Liver (tissue), 9 donors: ENCODE results near the gene TGFBR3. TPM values are rescaled to one million over a fixed set of nuclear protein-coding genes. Genes with fewer than 3 reads are reported as not detected.

Experiments used
- DNase-seq: peaks from one replicate; pipeline ENCODE4 v3.0.0-alpha.2; 2017; ENCODE audit warnings: low spot score
- H3K27ac ChIP-seq, 2 donors: one replicate each; pipeline ENCODE4 v1.7.0; 2013; ENCODE audit warnings: inconsistent platforms in 2 of 2, low read length in 2 of 2, control low read depth in 1 of 2, low read depth in 1 of 2, mild to moderate bottlenecking in 1 of 2
- H3K27me3 ChIP-seq, 4 donors: one replicate each; pipeline versions ENCODE4 v1.6.1 to v1.7.0; 2013; ENCODE audit warnings: low read length in 3 of 4, inconsistent platforms in 1 of 4, mild to moderate bottlenecking in 1 of 4, moderate library complexity in 1 of 4; ENCODE audit not compliant: control insufficient read depth in 4 of 4, insufficient read depth in 4 of 4
- H3K36me3 ChIP-seq, 4 donors: one replicate each; pipeline versions ENCODE4 v1.6.1 to v1.7.0; 2013; ENCODE audit warnings: low read length in 3 of 4, mild to moderate bottlenecking in 3 of 4, low read depth in 1 of 4, moderate library complexity in 1 of 4; ENCODE audit not compliant: control insufficient read depth in 4 of 4, insufficient read depth in 3 of 4
- H3K4me1 ChIP-seq, 4 donors: one replicate each; pipeline versions ENCODE4 v1.6.1 to v1.7.0; 2013; ENCODE audit warnings: low read length in 3 of 4, mild to moderate bottlenecking in 3 of 4, moderate library complexity in 1 of 4; ENCODE audit not compliant: control insufficient read depth in 4 of 4, insufficient read depth in 4 of 4
- H3K4me3 ChIP-seq, 3 donors: one replicate each; pipeline versions ENCODE4 v1.6.1 to v1.7.0; 2013; ENCODE audit warnings: low read length in 3 of 3, control low read depth in 1 of 3, low read depth in 1 of 3, mild to moderate bottlenecking in 1 of 3
- H3K9ac ChIP-seq, 2 donors: one replicate each; pipeline ENCODE4 v1.7.0; 2013; ENCODE audit warnings: low read length in 2 of 2, mild to moderate bottlenecking in 2 of 2, moderate library complexity in 2 of 2, control low read depth in 1 of 2, low read depth in 1 of 2
- H3K9me3 ChIP-seq, 4 donors: one replicate each; pipeline versions ENCODE4 v1.6.1 to v1.7.0; 2013; ENCODE audit warnings: low read length in 3 of 4; ENCODE audit not compliant: control insufficient read depth in 4 of 4
- CTCF ChIP-seq: fragments of 150-350 bp; IDR thresholded peaks from 2 replicates; pipeline ENCODE4 v1.5.1; 2017; ENCODE audit warnings: improper control_type of control experiment, low read depth, low read length; ENCODE audit not compliant: missing input control
- EGR1 ChIP-seq, 2 donors: IDR thresholded peaks; 2 replicates each; pipeline ENCODE4 v1.6.1; 2016 to 2018; ENCODE audit warnings: antibody characterized with exemption in 2 of 2, low read depth in 2 of 2
- FOXA1 ChIP-seq: IDR thresholded peaks from 2 replicates; pipeline ENCODE4 v1.6.1; 2016; ENCODE audit warnings: antibody characterized with exemption
- FOXA2 ChIP-seq: IDR thresholded peaks from 2 replicates; pipeline ENCODE4 v1.6.1; 2016; ENCODE audit warnings: antibody characterized with exemption
- HNF4A ChIP-seq, 2 donors: conservative IDR thresholded peaks; 2 replicates each; pipeline ENCODE4 v1.6.1; 2016; ENCODE audit warnings: antibody characterized with exemption in 2 of 2, mild to moderate bottlenecking in 2 of 2
- HNF4G ChIP-seq: IDR thresholded peaks from 2 replicates; pipeline ENCODE4 v1.6.1; 2016; ENCODE audit warnings: antibody characterized with exemption
- MAX ChIP-seq: IDR thresholded peaks from 2 replicates; pipeline ENCODE4 v1.6.1; 2016; ENCODE audit warnings: antibody characterized with exemption
- NR2F2 ChIP-seq: IDR thresholded peaks from 2 replicates; pipeline ENCODE4 v1.6.1; 2016; ENCODE audit warnings: antibody characterized with exemption
- RAD21 ChIP-seq, 2 donors: IDR thresholded peaks; 2 replicates each; pipeline ENCODE4 v1.6.1; 2016; ENCODE audit warnings: antibody characterized with exemption in 2 of 2, mild to moderate bottlenecking in 2 of 2
- RXRA ChIP-seq, 2 donors: IDR thresholded peaks; 2 replicates each; pipeline ENCODE4 v1.6.1; 2017 to 2018; ENCODE audit warnings: antibody characterized with exemption in 2 of 2, mild to moderate bottlenecking in 1 of 2
- SP1 ChIP-seq: IDR thresholded peaks from 2 replicates; pipeline ENCODE4 v1.6.1; 2018; ENCODE audit warnings: antibody characterized with exemption, mild to moderate bottlenecking
- TAF1 ChIP-seq: conservative IDR thresholded peaks from 2 replicates; pipeline ENCODE4 v1.6.1; 2016; ENCODE audit warnings: antibody characterized with exemption, mild to moderate bottlenecking
- WGBS: extraction: QIAGEN DNeasy Blood & Tissue Kit; methylation state at CpG from one replicate; pipeline ENCODE4 v1.1.7; 2013; 5-methylcytosine and 5-hydroxymethylcytosine counted together
- polyA plus RNA-seq, 2 donors: library from polyadenylated mRNA; stranded (reverse) in 1 of 2; unstranded in 1 of 2; fragments of 200-250 nt in 1 of 2; fragments of >200 nt in 1 of 2; fragmentation: Nextera tagmentation in 1 of 2; extraction: Ambion mirVana in 1 of 2; gene quantifications; one replicate each; pipeline versions ENCODE4 v1.2.1 to v1.2.3, GENCODE V29; 2013 to 2015
- total RNA-seq, 2 donors: library from RNA; depleted of rRNA; stranded (reverse); fragments of >200 nt; gene quantifications; one replicate each; pipeline ENCODE4 v1.2.3, GENCODE V29; 2014
- TF ChIP-seq, protein P1 (sequence below): IDR thresholded peaks from 2 replicates; pipeline ENCODE4 v1.6.1; 2016; ENCODE audit warnings: antibody characterized with exemption, mild to moderate bottlenecking
- TF ChIP-seq, protein P2 (sequence below): IDR thresholded peaks from 2 replicates; pipeline ENCODE4 v1.6.1; 2016; ENCODE audit warnings: antibody characterized with exemption
- TF ChIP-seq, protein P3 (sequence below): IDR thresholded peaks from 2 replicates; pipeline ENCODE4 v1.6.1; 2016; ENCODE audit warnings: antibody characterized with exemption
- donor health status: healthy.
- donor health status: healthy.
- donor health status: healthy.
- donor health status: healthy.
- donor health status: healthy.

TGFBR3 gene
- total and polyA plus RNA-seq, 4 donors: 6.1 to 19.3 (median 9.9) TPM

DNA sequence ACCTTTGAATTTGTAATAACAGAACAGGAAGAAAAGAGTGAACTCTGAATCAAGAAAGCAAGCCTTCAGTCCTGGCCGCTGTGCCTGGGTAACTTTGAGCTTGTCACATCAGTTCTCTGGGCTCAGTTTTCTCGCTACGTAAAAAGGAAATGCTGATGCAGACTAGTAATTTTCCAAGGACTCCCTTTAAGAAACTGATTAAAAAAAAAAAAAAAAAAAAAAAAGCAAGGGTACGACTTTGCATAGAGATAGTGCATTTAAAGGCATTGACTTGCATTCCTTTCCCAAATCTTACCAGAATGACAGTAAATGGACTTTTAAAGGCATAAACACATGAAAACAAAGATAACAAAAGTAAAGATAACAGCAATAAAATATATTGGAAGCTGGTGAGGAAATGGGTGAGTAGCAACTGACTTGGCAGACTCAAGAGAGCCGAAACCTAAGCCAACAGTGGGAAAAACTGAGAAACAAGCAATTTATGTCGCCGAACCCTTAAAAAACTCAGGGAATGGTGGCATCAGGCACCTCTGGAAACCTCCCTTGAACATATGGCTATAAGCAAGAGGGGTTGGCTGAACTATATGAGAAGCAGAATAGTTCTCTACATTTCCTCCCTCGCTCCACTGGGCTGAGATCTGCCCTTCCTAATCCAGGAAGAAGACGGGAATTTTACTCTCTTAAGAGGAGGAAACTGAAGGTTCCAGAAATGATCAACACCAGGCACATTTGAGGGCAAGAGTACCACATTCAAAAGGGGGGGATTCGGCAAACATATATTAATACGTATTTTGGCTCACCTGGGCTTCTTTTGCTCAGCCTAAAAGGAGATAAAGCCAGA, 196.1 kb downstream of the TGFBR3 start:
- H3K4me1 ChIP-seq: peaks cover 0 to 4% (median 0%) of the 10 kb centered on the region in 4 donors
- no peak overlapping the region for H3K4me3 ChIP-seq

GRCh38 chr1:91687452-91687851, 198.5 kb downstream of the TGFBR3 start:
- 94% methylated on average over 1 of the region's 1 CpG for WGBS
- Histone ChIP-seq H3K9ac (no peak overlapping the region), H3K27me3 (no peaks in the 10 kb centered on the region), H3K27ac (no peak overlapping the region), H3K9me3 (no peaks in the 10 kb centered on the region), H3K4me1 (peaks cover 0 to 4% (median 2%) of the 10 kb centered on the region in 4 donors), H3K36me3 (peaks cover 0 to 8% (median 2%) of the 10 kb centered on the region in 4 donors), H3K4me3 (no peak overlapping the region)
- TF ChIP-seq FOXA1 (no peak), RXRA (IDR thresholded peaks at IDR 0.05) (no peak)
- DNase-seq: no peak

More for the DNA sequence above, 196.1 kb downstream of the TGFBR3 start:
- TF ChIP-seq MAX: peak; percentile 28
- TF ChIP-seq, protein P1, sequence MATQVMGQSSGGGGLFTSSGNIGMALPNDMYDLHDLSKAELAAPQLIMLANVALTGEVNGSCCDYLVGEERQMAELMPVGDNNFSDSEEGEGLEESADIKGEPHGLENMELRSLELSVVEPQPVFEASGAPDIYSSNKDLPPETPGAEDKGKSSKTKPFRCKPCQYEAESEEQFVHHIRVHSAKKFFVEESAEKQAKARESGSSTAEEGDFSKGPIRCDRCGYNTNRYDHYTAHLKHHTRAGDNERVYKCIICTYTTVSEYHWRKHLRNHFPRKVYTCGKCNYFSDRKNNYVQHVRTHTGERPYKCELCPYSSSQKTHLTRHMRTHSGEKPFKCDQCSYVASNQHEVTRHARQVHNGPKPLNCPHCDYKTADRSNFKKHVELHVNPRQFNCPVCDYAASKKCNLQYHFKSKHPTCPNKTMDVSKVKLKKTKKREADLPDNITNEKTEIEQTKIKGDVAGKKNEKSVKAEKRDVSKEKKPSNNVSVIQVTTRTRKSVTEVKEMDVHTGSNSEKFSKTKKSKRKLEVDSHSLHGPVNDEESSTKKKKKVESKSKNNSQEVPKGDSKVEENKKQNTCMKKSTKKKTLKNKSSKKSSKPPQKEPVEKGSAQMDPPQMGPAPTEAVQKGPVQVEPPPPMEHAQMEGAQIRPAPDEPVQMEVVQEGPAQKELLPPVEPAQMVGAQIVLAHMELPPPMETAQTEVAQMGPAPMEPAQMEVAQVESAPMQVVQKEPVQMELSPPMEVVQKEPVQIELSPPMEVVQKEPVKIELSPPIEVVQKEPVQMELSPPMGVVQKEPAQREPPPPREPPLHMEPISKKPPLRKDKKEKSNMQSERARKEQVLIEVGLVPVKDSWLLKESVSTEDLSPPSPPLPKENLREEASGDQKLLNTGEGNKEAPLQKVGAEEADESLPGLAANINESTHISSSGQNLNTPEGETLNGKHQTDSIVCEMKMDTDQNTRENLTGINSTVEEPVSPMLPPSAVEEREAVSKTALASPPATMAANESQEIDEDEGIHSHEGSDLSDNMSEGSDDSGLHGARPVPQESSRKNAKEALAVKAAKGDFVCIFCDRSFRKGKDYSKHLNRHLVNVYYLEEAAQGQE: peak; percentile 15
- peak; percentile 50 for TF ChIP-seq SP1
- TF ChIP-seq NR2F2: peak; percentile 70
- no peak for TF ChIP-seq TAF1
- Histone ChIP-seq H3K27me3 (no peaks in the 10 kb centered on the region), H3K9me3 (no peaks in the 10 kb centered on the region), H3K9ac (no peak overlapping the region), H3K27ac (peak overlapping the region; percentile 32 to 71), H3K36me3 (peaks cover 2 to 9% (median 3%) of the 10 kb centered on the region in 4 donors)
- DNase-seq: no peak
- 73% methylated on average over 11 of the region's 11 CpGs for WGBS

GRCh38 chr1:91685994-91686393, 200.0 kb downstream of the TGFBR3 start:
- Histone ChIP-seq H3K9ac (no peak overlapping the region), H3K9me3 (no peaks in the 10 kb centered on the region), H3K36me3 (peaks cover 0 to 8% (median 1%) of the 10 kb centered on the region in 4 donors), H3K4me3 (no peak overlapping the region), H3K27me3 (no peaks in the 10 kb centered on the region), H3K4me1 (peaks cover 0 to 4% (median 2%) of the 10 kb centered on the region in 4 donors), H3K27ac (no peak overlapping the region)
- 71% methylated on average over 4 of the region's 4 CpGs for WGBS
- no peak for DNase-seq
- no peak for TF ChIP-seq HNF4A (conservative IDR thresholded peaks at IDR 0.05)
- no peak for TF ChIP-seq TAF1
- TF ChIP-seq, protein P2, sequence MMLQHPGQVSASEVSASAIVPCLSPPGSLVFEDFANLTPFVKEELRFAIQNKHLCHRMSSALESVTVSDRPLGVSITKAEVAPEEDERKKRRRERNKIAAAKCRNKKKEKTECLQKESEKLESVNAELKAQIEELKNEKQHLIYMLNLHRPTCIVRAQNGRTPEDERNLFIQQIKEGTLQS: no peak
- TF ChIP-seq RAD21 (IDR thresholded peaks at IDR 0.05): no peak
- no peak for TF ChIP-seq HNF4G
- TF ChIP-seq CTCF: no peak
- no peak for TF ChIP-seq SP1
- TF ChIP-seq MAX: no peak
- no peak for TF ChIP-seq FOXA1
- no peak for TF ChIP-seq FOXA2
- TF ChIP-seq EGR1 (IDR thresholded peaks at IDR 0.05; ENCODE audit: low read depth in 2 of 2): no peak
- TF ChIP-seq, protein P3, sequence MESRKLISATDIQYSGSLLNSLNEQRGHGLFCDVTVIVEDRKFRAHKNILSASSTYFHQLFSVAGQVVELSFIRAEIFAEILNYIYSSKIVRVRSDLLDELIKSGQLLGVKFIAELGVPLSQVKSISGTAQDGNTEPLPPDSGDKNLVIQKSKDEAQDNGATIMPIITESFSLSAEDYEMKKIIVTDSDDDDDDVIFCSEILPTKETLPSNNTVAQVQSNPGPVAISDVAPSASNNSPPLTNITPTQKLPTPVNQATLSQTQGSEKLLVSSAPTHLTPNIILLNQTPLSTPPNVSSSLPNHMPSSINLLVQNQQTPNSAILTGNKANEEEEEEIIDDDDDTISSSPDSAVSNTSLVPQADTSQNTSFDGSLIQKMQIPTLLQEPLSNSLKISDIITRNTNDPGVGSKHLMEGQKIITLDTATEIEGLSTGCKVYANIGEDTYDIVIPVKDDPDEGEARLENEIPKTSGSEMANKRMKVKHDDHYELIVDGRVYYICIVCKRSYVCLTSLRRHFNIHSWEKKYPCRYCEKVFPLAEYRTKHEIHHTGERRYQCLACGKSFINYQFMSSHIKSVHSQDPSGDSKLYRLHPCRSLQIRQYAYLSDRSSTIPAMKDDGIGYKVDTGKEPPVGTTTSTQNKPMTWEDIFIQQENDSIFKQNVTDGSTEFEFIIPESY: no peak
